Nephron (organoid): ENCODE results near the gene GRIK4.

Experiments
- H3K27ac Mint-ChIP-seq, 3 experiments: 2 replicates each; pipeline ENCODE4 v1.8.0; 2020; ENCODE audit warnings: mixed read lengths in 3 of 3, mild to moderate bottlenecking in 2 of 3, moderate library complexity in 1 of 3
- H3K27me3 Mint-ChIP-seq: 2 replicates; pipeline ENCODE4 v1.8.0; 2021; ENCODE audit warnings: low read depth, mild to moderate bottlenecking, moderate library complexity, mixed read lengths
- H3K36me3 Mint-ChIP-seq: 2 replicates; pipeline ENCODE4 v1.8.0; 2020; ENCODE audit warnings: low read depth, mixed read lengths
- H3K4me1 Mint-ChIP-seq: 2 replicates; pipeline ENCODE4 v1.8.0; 2020; ENCODE audit warnings: mixed read lengths
- H3K4me3 Mint-ChIP-seq, 3 experiments: 2 replicates each; pipeline ENCODE4 v1.8.0; 2020; ENCODE audit warnings: mild to moderate bottlenecking in 3 of 3, mixed read lengths in 3 of 3, moderate library complexity in 2 of 3
- H3K9me3 Mint-ChIP-seq: 2 replicates; pipeline ENCODE4 v1.8.0; 2020; ENCODE audit warnings: mixed read lengths
- TF ChIP-seq, protein P1 (sequence below), 3 experiments: fragments of 200-600 bp; sonication (generic); IDR thresholded peaks; one replicate each; pipeline ENCODE4 v1.5.0; 2021; ENCODE audit warnings: antibody characterized with exemption in 3 of 3; ENCODE audit not compliant: unreplicated experiment in 3 of 3

Gene GRIK4

DNA sequence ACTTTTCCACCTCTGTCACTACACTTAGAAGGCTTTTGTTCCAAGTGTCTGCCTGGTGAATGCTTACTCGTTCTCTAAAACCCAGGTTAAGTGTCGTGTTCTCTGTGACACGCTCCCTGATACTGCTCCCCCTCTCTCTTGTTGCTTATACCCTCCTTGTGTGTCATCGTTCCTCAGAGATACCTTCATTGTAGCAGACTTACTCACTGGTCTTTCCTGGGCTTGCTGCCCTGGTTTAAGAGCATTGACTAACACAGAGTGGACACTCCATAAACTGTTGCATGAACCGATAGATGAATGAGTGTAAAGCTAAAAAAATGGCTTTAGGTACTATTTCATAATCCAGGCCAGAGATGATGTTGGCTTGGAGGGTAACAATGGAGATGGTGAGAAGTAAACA, 171.3 kb downstream of the GRIK4 start:
- Mint-ChIP-seq H3K9me3 (no peaks in the 10 kb centered on the region), H3K36me3 (no peaks in the 10 kb centered on the region)

DNA sequence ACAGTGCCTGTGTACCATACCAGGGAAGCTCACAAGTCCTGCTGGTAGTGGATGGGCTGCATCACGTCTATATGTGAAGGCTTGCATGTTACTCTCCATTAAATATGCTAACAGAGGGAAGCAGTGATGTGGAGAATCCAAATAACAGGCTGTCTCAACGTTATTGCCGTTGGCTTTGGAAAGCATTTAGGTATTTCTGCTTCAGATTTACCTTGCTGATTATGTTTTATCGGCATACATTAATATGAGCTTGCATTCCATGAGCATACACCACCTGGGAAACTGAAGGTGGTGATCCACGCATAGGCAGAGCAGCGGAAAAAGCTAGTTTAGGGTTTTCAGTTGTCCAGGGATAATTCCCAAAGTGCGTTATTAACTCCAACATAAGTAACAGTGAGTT, 175.0 kb downstream of the GRIK4 start:
- Mint-ChIP-seq H3K4me3 (no peak overlapping the region), H3K4me1 (peaks cover 11% of the 10 kb centered on the region), H3K36me3 (no peaks in the 10 kb centered on the region), H3K27me3 (peaks cover 14% of the 10 kb centered on the region), H3K9me3 (no peaks in the 10 kb centered on the region), H3K27ac (no peak overlapping the region)
- TF ChIP-seq, protein P1, sequence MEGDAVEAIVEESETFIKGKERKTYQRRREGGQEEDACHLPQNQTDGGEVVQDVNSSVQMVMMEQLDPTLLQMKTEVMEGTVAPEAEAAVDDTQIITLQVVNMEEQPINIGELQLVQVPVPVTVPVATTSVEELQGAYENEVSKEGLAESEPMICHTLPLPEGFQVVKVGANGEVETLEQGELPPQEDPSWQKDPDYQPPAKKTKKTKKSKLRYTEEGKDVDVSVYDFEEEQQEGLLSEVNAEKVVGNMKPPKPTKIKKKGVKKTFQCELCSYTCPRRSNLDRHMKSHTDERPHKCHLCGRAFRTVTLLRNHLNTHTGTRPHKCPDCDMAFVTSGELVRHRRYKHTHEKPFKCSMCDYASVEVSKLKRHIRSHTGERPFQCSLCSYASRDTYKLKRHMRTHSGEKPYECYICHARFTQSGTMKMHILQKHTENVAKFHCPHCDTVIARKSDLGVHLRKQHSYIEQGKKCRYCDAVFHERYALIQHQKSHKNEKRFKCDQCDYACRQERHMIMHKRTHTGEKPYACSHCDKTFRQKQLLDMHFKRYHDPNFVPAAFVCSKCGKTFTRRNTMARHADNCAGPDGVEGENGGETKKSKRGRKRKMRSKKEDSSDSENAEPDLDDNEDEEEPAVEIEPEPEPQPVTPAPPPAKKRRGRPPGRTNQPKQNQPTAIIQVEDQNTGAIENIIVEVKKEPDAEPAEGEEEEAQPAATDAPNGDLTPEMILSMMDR (IDR thresholded peaks at IDR 0.05; ENCODE audit: unreplicated experiment in 3 of 3), result no peak

More for the DNA sequence above, 171.3 kb downstream of the GRIK4 start:
- TF ChIP-seq, protein P1 (IDR thresholded peaks at IDR 0.05; ENCODE audit: unreplicated experiment in 3 of 3), result no peak
- H3K4me1 Mint-ChIP-seq, result peaks cover 9% of the 10 kb centered on the region
- no peak overlapping the region for H3K4me3 Mint-ChIP-seq
- H3K27me3 Mint-ChIP-seq, result peaks cover 23% of the 10 kb centered on the region
- H3K27ac Mint-ChIP-seq, result no peak overlapping the region

DNA sequence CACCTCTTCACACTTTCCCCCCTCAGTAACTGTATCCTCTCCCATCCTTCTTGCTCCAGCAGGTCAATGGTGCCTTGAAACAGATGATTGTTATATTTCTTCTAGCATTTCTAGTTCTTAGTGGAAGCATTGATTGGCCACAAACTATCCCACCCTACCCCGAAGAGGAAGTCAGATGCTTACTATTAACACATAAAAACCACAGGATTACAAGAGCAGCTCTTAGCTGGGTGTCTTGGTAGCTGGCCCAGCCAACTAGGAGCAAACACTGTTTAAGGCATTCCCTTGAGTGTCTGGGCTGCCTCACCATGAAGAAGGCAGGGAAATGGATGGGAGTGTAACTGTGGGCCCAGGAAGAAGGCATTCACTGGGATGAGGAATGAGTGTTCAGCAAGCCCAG, 176.6 kb downstream of the GRIK4 start:
- H3K4me3 Mint-ChIP-seq, result no peak overlapping the region
- H3K27me3 Mint-ChIP-seq, result peaks cover 5% of the 10 kb centered on the region
- TF ChIP-seq, protein P1 (IDR thresholded peaks at IDR 0.05; ENCODE audit: unreplicated experiment in 3 of 3), result no peak
- no peaks in the 10 kb centered on the region for H3K9me3 Mint-ChIP-seq
- H3K27ac Mint-ChIP-seq, result no peak overlapping the region
- no peaks in the 10 kb centered on the region for H3K36me3 Mint-ChIP-seq
- H3K4me1 Mint-ChIP-seq, result peaks cover 6% of the 10 kb centered on the region

DNA sequence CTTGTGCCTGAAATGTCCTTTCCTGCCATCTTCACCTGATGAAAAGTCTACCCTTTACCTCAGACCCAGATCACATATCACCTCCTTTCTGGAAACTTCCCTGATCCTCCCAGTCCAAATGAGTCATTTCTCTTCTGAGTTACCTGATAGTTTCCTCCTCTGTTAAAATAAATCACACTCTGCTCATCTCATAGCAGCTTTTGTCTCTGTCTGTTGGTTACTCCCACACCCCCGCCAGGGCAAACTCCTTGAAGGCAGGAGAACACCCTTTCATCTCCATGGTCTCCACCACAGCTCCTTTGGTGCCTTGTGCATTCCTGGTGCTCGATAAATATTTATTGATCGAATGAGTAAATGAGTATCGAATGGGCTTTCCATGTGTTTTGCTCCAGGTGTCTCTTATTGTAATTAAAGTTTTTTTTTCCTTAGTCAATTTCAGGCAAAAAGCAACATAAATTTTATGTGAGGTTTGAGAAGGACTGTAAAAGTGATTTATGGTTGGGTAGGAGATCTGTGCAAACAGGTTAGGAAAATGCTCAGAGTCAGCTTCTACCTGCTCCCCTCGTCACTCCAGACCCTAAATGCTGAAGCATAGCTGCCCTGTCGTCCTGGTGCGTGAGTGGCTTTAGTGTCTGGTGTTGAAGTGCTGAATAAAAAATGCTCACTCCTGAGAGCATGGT, 178.2 kb downstream of the GRIK4 start:
- H3K9me3 Mint-ChIP-seq, result no peaks in the 10 kb centered on the region
- H3K36me3 Mint-ChIP-seq, result no peaks in the 10 kb centered on the region
- H3K27ac Mint-ChIP-seq, result no peak overlapping the region
- H3K4me3 Mint-ChIP-seq, result no peak overlapping the region
- peaks cover 6% of the 10 kb centered on the region for H3K4me1 Mint-ChIP-seq
- peaks cover 4% of the 10 kb centered on the region for H3K27me3 Mint-ChIP-seq
- TF ChIP-seq, protein P1 (IDR thresholded peaks at IDR 0.05; ENCODE audit: unreplicated experiment in 3 of 3), result no peak

DNA sequence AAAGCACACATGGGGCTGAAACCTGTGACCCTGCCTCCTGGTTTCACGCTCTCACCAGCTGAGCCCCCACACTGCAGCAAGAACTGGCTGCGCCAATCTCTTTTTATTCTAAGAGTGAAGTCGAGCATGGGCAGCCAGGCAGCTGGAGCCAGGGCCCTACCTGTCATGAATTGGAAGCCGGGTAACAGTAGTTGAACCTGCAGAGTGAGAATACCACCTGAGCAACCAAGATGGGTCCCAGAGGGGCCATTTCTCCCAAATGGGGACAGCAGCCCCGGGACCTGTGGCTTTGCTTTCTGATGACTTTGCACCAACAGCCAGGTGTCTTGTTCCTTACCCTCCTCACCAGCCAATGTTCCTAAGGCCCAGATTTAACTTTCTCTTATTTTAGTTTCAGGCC, 178.9 kb downstream of the GRIK4 start:
- H3K27me3 Mint-ChIP-seq, result no peaks in the 10 kb centered on the region
- no peak overlapping the region for H3K27ac Mint-ChIP-seq
- H3K36me3 Mint-ChIP-seq, result no peaks in the 10 kb centered on the region
- H3K9me3 Mint-ChIP-seq, result no peaks in the 10 kb centered on the region
- H3K4me3 Mint-ChIP-seq, result no peak overlapping the region
- peaks cover 6% of the 10 kb centered on the region for H3K4me1 Mint-ChIP-seq
- TF ChIP-seq, protein P1 (IDR thresholded peaks at IDR 0.05; ENCODE audit: unreplicated experiment in 3 of 3), result no peak

DNA sequence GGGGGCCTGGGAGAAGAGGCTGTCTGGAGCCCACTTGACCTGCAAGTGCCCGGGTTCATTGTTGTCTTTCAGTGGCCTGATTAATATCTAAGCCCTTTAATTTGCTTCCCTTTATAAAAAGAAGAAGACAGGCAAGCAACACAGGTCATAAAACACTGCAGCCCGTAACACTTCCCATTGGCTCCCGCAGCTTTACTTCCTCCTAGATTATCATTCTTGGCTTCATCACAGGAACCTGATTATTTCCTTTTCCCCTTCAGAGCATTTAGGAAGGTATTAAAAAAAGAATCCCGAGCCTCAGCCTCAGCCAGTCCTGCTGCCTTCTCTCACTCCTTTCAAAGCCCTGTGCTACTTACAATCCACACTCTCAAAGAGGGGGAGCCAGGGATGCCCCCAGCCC, 183.2 kb downstream of the GRIK4 start:
- no peak overlapping the region for H3K27ac Mint-ChIP-seq
- TF ChIP-seq, protein P1 (IDR thresholded peaks at IDR 0.05; ENCODE audit: unreplicated experiment in 3 of 3), result no peak
- H3K36me3 Mint-ChIP-seq, result no peaks in the 10 kb centered on the region
- H3K9me3 Mint-ChIP-seq, result no peaks in the 10 kb centered on the region
- no peaks in the 10 kb centered on the region for H3K27me3 Mint-ChIP-seq
- H3K4me3 Mint-ChIP-seq, result no peak overlapping the region
- peaks cover 6% of the 10 kb centered on the region for H3K4me1 Mint-ChIP-seq
